Upper lobe of left lung (tissue), 4 donors: ENCODE data around the gene EMX2.

Experiments
- EP300 ChIP-seq, 4 donors: sonication (generic); formaldehyde crosslinking; IDR thresholded peaks; one replicate each; pipeline ENCODE4 v1.5.1; 2017; ENCODE audit warnings: antibody characterized with exemption in 4 of 4, control low read depth in 2 of 4
- POLR2A ChIP-seq, 4 donors: fragments of 450-650 bp; IDR thresholded peaks; one replicate each; pipeline ENCODE4 v1.5.1; 2016 to 2017; ENCODE audit warnings: antibody characterized with exemption in 4 of 4, mild to moderate bottlenecking in 2 of 4
- TF ChIP-seq, protein P1 (sequence below), 6 experiments: fragments of 450-650 bp in 4 of 6; fragments of 200-600 bp in 2 of 6; sonication (generic) in 2 of 6; IDR thresholded peaks; one replicate each; pipeline ENCODE4 v1.5.1; 2016 to 2019; ENCODE audit warnings: antibody characterized with exemption in 6 of 6

- TF ChIP-seq, protein P1, sequence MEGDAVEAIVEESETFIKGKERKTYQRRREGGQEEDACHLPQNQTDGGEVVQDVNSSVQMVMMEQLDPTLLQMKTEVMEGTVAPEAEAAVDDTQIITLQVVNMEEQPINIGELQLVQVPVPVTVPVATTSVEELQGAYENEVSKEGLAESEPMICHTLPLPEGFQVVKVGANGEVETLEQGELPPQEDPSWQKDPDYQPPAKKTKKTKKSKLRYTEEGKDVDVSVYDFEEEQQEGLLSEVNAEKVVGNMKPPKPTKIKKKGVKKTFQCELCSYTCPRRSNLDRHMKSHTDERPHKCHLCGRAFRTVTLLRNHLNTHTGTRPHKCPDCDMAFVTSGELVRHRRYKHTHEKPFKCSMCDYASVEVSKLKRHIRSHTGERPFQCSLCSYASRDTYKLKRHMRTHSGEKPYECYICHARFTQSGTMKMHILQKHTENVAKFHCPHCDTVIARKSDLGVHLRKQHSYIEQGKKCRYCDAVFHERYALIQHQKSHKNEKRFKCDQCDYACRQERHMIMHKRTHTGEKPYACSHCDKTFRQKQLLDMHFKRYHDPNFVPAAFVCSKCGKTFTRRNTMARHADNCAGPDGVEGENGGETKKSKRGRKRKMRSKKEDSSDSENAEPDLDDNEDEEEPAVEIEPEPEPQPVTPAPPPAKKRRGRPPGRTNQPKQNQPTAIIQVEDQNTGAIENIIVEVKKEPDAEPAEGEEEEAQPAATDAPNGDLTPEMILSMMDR (IDR thresholded peaks at IDR 0.05) = no peak
- TF ChIP-seq POLR2A (IDR thresholded peaks at IDR 0.05) (no peak), EP300 (IDR thresholded peaks at IDR 0.05) (no peak)
Measured at GRCh38 chr10:117541909-117542705, 439 bp upstream of the EMX2 start.
